GM19463 (cell line): ENCODE data around the gene FGF12.

Experiments used
- ATAC-seq: cut with Tn5 transposase; IDR thresholded peaks from one replicate; pipeline ENCODE4 v1.9.1; 2021; ENCODE audit warnings: mild to moderate bottlenecking, moderate library complexity; ENCODE audit not compliant: unreplicated experiment

FGF12 gene

DNA sequence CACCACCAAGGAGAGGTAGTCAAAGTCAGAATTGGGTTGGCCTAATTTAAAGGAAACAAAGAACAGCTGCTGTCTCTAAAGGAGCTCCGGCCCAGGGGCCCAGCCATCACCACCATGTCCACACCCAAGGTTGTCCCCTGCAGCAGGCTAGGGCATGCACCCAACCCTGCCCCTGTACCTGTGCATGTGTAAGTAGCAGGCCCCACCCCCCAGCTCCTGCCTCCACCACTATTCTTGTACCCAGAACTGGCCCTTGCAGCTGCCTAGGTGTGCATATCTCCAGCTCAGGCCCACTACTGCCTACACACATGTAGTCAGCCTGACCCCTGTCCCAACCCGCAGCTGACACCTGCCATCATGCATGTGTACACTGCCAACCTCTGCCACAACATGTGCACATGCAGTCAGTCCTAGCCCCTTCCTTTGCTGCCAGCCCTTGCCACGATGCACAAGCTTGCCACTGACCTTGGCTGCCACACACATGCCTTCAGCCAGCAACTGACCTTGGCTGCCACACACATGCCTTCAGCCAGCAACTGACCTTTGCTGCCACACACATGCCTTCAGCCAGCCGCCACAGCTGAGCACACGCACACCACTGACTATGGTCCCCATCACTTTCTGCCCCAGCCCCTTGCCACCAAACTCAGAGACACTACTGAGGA is 39.7 kb downstream of the FGF12 start:
- no peak for ATAC-seq

DNA sequence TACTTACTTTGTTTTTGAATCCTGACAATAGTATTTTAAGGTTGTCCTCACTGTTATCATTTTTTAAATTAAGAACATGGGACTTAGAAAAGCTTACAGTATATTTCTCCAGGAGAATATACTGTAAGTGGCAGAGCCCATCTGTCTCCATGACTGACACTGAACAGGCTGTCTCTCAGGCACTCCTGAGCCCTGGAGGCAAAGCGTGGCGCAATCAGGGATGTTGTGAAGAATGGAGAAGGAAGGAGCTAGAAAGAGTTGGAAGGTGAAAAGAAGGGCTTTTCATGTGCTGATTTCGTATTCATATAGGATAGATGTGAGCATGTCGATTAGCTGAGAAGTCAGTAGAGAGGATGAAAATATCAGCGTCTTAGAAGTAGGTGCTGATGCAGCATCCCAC is 41.5 kb downstream of the FGF12 start:
- no peak for ATAC-seq

DNA sequence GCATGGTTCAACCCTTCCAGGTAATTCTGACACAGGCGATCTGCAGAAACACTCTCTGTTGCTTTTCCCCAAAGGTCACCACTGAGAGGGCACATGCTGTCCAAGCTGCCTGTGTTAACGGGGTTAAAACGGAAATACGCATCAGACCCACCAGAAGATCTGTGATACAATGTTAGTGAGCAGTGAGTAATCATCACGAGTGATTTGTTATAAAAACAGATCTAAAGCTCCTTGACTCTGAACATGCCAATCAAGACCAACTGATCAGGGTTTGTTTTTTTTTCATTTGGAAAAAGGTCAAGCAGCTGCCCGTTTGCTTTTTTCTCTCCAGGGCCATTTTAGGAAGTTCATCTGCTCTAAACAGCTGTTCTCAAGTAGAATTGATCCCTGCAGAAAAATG is 43.2 kb downstream of the FGF12 start:
- ATAC-seq = no peak

DNA sequence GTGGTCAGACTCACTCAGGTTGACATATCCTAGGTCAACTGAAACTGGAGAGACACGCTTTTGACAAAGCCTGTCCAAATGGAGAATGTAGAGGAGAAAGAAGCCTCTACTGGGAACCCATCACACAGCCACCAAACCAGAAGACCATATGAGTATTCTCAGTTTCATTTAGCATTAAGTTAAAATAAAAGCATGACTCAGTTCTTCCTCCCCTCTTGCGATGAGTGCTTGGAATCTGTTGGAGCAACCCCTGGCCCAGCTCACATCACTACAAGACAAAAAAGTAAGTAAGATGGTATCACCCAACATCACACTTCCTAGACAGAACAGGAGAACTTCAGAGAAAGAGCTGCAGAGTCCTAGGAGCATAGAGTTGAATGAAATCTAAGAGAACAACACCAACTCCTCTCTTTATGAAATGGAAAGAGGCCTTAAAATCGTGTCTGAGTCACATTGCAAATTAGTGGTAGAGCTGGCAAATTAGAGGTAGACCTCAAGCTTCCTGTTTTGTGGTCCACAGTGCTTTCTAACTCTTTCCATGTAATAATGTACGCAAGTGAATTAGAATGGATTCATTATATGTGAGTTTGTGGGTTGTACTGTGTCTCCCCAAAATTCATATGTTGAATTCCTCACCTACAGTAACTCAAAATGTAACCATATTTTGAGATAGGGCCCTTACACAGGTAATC is 51.2 kb downstream of the FGF12 start:
- ATAC-seq = peak; percentile 67

DNA sequence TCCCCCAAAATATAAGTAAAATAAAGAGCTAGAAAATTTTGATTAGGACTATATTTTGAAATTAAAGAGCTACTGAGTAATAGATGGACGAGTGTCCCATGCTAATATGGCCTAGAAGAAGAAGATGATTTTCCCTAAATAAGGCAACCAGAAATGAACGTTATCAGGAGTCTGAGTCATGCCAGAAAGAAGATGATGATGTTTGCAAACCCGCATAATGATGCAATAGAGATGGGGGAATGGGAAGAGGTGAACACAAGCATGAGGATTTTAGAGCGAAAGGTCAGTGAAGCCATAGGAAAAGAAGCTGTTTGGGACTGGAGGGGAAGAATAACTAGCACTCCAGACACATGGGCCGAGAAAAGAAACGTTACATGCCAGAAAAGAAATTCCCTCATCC is 71.7 kb downstream of the FGF12 start:
- no peak for ATAC-seq

DNA sequence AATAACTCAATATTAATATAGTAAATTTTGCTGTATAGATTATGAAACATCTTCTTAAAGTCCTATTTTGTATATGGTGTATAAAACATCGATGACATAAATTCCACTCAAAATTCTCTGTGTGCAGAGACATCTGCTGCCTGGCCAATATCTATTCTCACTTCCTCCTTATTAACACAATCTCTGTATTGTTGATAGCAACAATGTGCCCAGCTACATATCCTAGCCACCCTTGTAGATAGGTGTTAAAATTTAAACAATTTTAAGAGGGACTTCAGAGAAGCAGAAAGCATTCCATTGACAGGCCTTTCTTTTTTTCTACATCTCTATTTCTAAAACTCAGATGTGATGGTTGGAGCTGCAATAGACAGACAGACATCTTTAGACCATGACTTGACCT is 72.3 kb downstream of the FGF12 start:
- ATAC-seq = no peak

DNA sequence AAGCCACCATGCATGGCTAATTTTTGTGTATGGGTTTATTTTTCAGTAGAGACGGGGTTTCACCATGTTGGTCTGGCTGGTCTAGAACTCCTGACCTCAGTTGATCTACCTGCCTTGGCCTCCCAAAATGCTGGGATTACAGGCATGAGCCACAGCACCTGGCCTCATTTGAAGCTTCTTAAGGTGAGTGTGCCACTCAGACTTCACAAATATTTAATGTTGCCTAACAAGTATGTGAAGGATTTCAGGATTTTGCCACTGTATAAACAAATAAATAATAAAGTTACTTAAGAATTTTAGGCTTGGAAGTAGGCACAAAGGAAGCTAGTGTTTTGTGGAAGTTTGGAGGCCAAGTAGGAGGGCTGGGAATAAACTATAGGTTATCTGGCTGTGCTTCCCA is 73.5 kb downstream of the FGF12 start:
- ATAC-seq = no peak

DNA sequence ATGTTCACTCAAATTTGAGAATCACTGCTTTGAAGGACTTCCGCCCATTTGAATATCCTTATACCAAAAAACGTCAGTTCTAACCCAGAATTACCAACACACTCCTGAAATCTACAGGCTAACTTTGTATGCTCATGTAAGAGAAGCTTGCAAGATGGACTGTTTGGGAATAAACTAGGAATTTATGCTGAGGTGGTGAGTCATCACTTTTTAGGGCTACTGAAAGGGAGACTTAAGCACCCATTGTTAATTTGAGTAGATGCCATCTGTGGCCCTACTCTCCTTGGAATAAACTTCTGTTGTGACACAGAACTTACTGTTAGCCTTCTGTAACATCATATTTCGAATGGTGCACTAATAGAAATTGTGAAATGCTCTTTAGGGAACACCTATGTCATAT is 74.6 kb downstream of the FGF12 start:
- ATAC-seq = no peak

DNA sequence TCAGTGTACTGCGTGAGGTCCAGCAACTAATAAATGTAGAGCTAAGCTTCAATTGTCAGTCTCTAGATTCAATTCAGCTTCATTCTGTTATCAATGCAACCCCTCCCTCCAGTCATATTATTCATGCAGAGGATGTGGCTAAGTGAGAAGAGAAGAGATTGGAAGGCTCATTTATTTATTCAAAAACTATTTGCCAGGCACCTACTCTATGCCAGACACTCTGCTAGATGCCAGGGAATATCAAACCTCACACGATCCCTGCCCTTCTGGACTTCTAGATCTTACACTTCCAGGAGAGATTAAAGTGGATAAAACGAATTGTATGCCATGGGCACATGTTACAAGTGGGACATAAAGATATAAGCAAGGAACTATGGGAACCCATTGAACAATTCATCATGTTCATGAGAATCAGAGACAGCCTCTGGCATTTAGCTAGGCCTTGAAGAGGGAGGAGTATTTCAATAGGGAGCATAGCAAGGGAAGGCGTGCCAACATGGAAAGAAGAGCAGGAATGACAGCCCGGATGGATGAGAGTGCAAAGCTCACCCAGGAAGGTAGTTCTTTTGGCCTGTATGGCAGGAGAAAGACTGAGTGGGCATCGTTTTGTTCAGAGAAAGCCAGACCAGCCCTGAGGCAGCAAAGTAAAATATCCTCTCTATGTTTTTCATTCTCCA is 75.4 kb downstream of the FGF12 start:
- no peak for ATAC-seq

DNA sequence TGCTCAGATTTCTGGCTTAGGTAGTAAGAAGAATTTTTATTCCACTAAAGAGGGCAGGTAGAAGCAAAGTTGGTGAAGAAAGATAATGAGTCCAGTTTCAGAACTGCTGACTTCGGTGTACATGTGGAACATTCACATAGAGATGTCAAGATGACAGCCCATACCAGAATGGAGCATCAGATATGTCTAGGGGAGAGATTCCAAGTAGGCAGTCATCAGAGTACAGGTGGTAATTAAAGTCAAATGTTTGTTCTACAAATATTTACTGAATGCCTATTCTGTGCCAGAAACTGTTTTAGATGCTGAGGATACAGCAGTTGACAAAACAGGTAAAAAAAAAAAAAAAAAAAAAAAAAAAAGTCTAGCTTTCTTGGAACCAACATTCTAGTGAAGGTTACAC is 81.9 kb downstream of the FGF12 start:
- ATAC-seq = no peak

DNA sequence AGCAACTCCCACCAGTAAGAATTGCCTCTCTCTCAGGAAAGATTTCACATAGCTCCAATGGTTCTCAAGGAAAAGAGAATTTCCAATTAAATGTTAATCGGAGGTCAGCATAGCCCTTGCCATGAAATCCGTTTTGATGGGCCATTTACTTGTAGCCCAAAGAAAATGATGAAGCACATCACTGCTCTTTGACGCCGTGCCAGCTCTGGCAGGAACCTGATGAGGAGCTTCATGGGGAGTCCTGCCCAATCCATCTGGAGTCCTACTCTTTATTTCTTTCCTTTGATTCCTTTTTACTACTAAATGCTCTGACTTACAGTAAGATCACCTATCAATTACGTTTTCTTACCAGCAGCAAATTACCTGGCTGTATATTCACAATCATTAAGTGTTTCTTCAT is 84.7 kb downstream of the FGF12 start:
- ATAC-seq = no peak

DNA sequence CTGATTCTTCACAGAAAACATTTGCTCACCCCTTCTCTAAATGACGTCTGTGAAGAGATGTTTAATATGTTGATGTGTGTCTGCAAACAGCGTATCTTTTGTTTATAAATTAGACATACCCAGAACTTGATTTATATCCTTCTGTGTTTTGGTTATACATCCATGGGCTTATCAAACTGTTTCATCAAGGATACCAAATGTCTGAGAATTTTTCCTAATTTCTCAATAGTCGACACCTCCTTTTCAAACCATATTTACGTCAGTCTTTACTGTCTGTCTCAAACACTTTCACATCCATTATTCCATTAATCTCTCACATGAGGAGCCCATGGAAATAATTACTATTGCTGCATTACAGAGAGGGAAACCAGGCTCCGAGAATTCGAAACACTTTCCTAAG is 85.4 kb downstream of the FGF12 start:
- ATAC-seq = no peak

DNA sequence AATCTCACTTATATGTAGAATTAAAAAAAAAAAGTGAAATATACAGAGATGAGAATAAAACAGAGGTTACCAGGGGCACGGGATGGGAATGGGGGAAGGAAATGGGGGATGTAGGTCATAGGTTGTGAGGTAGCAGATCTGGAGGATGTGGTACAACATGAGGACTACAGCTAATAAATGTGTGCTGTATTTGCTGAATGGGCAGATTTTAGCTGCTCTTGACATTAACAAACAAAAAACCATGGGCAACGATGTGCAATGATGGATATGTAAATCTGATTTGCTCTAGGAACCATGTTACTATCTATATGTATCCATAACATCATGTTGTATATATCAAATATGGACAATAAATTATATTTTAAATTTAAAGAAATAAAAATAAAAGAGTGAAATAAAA is 87.4 kb downstream of the FGF12 start:
- no peak for ATAC-seq

DNA sequence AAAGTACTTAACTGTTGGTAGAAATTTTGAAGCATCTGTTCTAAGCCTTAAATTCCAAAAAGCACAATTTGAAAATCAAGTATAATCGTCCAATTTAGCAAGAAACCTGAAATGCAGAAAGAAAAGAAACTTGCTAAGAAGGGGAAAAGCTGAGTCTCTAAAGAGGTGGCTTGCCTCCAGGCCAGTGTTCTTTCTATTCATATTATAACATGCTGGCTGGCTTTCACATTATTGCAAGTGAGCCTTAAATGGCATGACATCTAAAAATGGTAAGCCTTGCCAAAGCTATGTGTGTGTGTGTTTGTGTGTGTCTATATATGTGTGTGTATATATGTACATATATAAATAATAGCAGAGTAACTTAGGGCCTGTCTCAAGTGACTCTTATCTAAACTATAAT is 89.5 kb downstream of the FGF12 start:
- ATAC-seq = no peak

DNA sequence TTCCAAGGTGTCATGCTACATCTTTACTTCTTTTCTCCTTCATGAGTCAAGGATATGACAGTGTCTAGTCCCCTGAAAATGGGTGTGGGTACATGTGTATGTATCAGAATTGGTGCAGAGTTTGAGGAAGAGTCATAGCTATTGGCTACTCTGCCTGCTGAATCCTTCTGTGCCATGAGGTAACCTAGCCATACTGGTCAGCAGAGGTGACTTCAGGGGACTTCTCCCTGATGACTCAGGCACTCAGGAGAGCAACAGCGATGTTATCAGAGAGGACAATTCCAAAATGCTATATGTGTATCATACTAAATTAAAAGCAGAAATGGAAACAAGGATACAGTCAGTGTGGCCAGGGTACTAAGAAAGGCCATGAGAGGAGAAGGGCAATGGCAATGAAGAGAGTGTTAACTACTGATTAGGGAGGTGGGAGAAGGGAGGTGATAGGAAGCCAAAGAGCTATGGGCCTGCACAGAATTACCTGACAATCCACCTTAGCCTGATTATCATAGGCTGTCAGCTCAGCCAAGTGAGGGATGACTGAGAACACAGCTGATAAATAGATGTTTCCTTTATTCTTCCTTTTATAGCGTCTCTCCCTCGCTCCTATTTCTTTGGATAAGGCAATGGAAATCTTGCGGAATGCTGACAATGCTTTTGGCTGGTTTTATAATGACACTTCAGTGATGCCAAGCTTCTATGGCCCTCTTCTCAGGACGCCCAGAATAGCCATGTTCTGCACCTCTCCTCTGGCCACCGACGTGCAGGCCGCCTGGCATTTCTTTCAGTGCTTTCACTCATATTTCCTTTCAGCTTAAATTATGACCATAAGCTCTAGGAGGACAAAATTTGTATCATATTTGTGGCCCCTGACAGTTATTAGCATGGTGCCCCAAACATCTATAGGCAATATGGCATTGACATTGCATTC is 90.6 kb downstream of the FGF12 start:
- no peak for ATAC-seq

DNA sequence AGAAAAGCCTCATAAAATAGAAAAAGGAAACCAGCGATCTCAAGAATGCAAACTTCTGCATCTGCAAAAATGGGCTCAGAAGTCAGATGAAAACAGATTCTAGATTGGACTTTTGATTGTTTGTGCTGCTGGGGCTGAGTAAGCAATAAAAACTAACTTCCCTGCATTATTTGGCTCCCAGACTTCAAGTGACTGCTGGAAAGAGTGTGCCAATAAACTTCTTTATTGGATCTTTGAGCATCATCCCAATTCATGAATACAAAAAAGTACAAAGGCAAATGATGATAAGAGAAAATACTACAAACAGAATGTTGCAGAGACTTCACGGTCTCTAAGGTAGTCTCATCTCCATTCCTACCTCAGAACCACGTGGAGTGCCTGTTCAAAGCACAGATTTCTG is 97.9 kb downstream of the FGF12 start:
- no peak for ATAC-seq

DNA sequence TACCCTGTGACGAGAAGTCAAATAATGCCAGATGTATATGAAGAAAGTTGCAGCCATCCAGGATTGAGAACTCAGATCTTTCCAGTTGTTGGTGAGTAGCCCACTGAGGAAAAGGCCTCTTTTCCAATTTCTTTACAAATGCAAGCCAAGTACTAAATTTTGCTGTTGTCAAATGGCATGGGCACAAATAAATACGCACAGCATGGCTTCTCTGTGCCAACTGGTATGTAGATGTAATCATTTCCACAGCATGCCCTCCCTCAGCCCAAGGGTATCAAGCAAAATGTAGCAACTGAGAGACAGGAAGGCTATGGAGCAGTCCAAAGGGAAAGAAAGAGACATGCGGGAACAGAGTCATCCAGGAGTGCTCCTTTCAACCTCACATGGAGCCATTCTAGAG is 105.4 kb downstream of the FGF12 start:
- ATAC-seq = no peak

DNA sequence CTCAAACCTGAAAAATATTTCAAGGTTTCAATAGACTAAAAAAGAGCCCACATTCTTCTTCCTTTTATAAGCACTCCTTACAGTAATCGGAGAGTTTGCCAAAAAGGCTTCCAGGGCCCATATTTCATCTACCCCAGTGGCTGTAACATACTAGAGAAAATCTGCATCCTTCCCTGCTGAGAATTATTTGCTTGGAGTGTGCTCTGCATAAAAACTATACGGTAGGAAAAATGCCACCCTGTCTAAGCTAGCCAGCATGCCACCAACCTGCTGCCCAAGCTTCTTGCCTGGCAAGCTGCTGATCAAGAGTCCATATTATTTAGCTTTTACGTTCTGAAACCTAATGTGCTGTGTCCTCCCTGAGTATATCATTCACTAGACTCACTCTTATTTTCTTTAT is 107.1 kb downstream of the FGF12 start:
- ATAC-seq = no peak

DNA sequence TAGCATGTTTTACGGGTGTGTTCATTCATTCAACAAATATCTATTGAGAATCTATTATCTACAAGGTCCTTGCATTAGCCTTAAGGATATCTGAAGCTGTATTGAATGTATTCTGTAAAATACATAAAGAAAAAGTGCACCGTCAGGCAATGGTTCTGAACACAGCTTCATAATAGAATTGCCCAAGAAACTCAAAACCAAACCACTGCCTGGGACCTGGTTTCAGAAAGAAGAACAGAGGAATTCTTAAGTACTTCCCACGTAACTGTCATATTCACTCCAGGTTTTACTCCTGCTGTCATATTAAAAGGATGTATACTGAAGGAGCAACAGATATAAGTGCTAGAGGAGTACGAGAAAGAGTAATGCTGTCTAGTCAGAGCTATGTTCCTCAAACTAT is 115.9 kb downstream of the FGF12 start:
- no peak for ATAC-seq

DNA sequence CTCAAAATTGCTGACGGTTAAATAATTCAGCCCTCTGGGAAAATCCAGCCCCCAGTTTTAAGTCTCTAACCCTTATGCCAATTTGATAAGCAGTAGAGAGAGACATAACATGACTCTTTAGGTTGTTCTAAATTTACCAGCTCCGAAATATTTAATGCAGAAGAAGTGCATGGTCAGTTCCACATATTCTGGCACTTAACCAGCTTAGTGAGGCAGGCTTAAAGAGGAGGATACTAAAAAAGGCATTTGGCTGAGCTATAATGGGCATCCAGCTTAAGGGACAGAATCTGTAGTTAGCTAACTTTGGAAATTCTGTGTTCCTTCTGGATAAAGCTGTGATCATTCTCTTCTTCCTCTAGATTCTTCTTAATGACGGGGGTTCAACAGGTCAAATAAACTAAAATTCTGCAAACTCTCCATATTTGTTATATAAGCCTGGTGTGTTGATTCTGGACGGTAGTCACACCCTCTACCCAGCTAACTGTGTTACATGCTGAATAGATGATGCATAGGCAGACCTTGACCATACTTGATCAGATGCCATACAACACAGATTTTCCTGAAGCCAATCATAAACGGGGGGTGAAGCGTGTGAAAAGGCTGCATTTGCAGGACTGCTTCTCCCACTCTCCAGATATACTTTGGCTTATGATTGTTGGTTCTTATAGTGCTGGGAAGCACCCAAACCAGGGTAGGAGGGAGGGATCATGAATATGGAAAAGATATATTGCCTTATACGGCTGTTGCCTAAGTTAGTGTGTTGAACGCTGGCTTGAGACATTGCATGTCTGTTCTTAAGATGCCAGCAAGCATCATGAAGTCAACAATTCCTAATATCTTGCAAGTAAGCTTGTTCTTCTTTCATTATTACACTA is 118.4 kb downstream of the FGF12 start:
- ATAC-seq = no peak
